SHP77 (cell line): ENCODE results near the gene NUDT3.
A peak's percentile ranks its signal among the peaks of the same experiment; 100 is the strongest.
"Not testable (repeated sequence)": the region's sequence is repeated elsewhere in the genome, so short reads cannot be mapped to it uniquely, and the experiment has no call there.

Experiments
- DNase-seq, 2 experiments: peaks; one replicate each; lab custom pipeline; 2025; lab: John Stamatoyannopoulos, UW

The NUDT3 gene

DNA sequence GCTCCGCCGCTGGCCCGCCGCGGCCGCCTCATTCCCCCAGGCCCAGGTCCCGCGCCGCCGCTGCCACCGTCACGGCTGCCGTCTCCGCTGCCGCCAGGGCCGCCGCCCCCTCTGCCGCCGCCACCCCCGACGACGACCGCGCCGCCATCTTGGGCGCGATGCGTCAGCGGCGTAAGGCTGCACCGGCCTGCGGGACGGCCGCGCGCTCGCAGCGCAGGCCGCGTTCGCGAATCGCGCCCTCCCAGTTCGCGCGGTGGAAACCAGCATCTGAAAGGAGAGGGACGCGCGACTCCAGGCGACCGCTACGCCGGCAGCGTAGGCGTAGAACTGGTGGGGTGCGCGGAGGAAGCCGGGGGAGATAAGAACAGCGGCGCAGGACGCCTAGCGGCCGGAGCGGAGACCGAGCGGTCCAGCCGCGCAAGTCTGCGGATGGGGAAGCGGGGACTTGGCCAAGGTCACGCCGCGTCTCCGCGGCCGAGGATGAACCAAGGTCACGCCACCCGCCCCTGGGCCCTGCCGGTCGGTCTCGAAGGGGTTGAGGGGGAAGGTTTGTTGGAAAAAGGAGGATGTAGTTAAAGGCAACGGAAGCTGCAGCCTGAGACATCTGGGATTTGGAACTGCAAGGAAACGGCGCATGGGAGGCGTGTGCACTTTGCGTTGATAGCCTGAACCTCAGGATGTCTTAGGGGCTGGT lies at the start of gene NUDT3:
Gene NUDT3 (minus strand): TSS at position 173 of the 694 bp plus-strand sequence. CDS start 307 bp downstream, outside the sequence.
- peak; percentile 88 to 89 for DNase-seq

DNA sequence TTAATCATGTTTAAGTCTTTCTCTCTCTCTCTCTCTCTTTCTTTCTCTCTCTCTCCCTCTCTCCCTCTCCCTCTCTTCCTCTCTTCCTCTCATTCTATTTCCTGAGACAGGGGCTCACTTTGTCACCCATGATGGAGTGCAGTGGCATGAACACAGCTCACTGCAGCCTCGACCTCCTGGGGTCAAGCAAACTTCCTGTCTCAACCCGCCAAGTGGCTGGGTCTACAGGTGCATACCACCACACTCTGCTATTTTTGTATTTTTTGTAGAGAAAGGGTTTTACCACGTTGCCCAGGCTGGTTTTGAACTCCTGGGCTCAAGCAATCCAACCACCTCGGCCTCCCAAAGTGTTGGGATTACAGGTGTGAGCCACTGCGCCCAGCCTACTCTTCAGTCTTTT lies 49.1 kb upstream of the NUDT3 start:
- DNase-seq: no peak

DNA sequence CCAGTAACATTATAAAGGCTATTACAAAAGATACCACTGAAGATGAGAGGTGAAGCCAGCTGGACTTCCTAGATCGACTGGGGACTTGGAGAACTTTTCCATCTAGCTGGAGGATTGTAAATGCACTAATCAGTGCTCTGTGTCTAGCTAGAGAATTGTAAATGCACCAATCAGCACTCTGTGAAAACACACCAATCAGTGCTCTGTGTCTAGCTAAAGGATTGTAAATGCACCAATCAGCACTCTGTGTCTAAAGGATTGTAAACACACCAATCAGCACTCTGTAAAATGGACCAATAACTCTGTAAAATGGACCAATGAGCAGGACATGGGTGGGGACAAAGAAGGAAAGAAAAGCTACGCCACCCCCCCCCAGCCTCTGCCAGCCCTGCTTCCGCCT lies 47.0 kb upstream of the NUDT3 start:
- DNase-seq: no peak

DNA sequence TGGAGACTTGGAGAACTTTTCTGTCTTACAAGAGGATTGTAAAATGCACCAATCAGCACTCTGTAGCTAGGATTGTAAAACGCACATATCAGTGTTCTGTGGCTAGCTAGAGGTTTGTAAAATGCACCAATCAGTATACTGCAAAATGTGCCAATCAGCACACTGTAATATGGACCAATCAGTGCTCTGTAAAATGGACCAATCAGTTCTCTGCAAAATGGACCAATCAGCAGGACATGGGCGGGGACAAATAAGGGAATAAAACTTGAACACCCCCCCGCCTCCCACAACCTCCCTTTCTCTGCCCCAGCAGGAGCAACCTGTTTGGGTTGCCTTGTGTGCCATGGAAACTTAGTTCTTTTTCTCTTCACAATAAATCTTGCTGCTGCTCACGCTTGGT lies 46.2 kb upstream of the NUDT3 start:
- no peak for DNase-seq

DNA sequence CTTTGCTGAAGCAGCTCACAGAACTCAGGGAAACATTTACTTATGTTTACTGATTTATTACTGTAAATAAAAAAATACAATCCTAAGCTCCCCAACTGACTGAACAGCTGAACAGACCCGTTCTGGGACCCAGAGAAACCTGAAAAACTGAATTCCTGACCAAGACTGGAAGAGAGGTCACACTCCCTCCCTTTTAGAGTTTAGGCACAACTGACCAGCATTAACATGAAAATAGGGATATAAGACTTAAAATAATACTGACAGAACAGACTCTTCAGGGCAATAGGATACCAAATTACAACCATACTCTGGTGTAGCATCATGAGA lies 45.1 kb upstream of the NUDT3 start:
- DNase-seq: no peak

DNA sequence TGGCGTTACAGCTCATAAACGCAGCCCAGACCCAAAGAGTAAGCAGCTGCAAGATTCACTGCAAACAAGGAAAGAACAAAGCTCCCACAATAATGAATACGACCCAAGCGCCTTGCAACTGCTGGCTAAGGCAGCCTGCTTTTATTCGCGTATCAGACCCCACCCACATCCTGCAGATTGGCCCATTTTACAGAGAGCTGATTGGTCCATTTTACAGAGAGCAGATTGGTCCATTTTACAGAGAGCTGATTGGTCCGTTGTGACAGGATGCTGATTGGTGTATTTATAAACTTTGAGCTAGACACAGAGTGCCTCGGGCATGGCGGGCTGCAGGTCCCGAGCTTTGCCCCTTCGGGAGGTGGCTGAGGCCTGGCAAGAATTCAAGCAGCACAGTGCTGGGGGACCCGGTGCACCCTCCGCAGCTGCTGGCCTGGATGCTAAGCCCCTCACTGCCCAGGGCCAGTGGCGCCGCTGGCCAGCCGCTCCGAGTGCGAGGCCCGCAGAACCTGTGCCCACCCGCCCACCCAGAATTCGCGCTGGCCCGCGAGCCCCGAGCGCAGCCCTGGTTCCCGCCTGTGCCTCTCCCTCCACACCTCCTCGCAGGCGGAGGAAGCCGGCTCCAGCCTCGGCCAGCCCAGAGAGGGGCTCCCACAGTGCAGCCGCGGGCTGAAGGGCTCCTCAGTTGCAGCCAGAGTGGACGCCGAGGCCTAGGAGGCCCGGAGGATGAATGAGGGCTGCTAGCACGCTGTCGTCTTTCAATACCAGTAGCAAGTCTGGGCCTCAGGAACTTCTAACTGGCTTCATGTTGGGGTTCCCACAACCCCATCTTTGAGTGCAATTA lies 44.6 kb upstream of the NUDT3 start:
- no peak for DNase-seq

DNA sequence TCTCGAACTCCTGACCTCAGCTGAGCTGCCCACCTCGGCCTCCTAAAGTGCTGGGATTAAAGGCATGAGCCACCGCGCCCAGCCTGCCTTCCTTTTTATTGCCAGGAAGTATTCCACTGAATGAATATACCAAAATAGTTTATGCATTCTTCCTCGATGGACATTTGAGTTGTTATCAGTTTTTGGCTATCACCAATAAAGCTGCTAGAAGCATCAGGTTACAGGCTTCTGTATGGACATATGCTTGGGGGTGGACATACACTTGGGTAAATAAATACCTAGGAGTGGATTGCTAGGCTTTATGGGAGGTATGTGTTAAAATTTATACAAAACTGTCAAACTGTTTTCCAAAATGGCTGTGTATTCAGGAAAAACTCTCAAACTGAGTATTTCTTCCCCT lies 43.4 kb upstream of the NUDT3 start:
- DNase-seq: no peak

DNA sequence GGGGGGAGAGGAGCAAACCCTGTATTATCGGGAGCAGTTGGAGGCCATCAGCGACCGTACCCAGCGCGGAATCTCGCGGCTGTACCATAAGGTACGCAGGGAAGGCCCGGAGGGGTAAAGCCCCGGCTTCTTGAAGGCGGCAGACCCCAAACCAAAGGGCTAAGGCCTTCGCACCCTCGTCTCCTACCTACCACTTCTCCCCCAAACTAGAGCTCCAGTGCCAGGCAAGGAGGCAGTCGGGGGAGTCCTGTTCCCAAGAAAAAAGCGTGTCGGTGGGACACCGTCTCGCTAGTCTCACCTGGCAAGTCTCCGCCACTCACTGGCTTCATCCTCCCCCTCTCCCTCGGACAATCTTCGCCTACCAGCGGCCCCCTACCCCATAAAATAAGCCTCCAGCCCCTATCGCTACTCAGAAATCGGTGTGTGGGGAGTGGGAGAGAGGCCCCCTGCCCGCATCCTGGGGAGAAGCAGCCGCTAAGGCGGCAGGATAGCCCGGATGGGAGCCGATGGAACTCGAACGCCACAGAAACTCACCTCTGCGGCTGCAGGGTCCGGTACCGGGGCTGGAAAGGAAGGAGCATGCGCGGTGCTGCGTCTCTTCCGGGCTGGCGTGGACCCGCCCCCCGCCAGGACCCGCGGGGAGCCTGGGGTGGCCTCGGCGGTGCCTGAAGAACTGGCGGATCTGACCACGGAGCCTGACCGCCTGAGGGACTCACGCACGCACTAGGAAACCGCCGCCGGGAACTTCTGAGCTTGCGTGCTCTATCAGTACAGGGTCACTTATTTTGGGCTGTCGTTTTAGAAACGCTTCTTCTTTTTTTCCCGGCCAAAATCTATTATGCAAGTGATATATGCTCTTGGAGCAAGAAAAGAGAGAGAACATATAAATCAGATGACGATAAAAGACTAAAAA lies 33.3 kb upstream of the NUDT3 start, which contains the start of gene RPS10:
Gene RPS10 (minus strand): TSS at position 572 of the 913 bp plus-strand sequence. CDS start 848 bp downstream, outside the sequence.
- peak; percentile 85 to 91 for DNase-seq

DNA sequence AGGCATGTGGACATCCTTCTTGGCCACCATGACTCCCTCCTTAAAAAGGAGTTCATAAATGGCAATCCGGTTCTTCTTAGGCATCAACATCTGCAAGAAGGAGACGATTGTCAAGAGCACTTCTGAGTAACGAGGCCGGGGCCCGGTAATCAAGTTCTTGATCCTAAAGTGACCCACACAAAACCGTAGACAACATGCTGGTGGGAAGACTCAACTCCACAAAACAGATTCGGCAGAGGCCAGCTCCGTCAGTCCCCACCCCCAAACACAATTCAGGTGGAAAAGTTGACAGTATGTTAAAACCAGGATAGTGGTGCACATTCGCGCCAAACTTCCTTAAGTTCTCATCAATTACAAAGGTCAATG lies 32.6 kb upstream of the NUDT3 start:
- no peak for DNase-seq

DNA sequence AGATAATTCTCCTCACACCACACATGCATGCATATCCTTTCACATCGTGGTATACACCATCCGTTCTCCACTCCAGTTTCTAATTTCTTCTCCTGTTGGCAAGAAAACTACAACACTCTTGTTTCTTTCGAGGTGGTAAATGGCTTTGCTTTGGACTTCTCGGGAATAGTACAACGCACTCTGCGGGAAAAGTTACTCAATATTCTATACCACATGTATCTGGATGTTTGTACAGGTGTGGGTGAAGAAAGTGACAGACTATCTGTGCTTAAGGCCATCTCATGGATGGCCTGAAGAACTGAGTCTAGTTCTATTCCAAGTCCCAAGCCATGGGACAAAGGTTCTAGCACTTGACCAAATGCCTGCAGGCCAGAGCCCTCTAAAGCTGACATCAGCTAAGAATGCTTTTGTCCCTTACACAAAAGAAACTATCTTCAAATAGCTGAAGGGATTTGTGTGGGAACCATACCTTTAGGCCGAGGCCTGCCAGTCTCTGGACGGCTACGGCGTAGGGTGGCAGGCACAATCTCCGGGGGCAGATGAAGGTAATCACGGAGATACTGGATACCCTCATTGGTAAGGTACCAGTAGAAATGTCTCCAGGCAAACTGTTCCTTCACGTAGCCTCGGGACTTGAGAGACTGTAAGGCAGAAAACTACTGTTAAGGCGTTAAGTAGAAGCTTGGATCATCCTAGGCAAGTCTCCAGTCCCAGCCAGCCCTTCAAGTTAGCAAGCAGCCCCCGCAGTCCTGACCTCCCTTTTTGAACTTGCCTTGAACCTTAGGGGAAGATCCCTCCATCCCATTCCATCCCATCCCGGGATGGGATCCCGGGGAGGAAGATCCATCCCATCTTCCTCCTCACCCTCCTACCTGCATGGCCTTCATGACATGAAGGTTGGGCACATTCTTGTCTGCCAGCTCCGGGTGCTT lies 32.0 kb upstream of the NUDT3 start:
- DNase-seq: no peak

DNA sequence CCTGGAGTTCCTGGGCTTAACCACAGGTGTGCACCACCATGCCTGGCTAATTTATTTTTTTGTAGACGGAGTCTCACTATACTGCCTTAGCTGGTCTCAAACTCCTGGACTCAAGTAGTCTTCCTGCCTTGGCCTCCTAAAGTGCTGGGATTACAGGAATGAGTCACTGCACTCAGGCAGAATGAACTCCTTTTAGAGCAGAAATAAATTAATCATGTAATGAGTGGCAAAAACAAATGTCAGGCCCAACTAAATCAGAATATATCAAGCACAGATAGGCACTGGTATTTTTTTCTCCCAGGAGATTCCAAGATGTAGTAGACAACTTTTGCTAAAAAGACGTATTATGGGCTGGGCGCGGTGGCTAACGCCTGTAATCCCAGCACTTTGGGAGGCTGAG lies 30.8 kb upstream of the NUDT3 start:
- no peak for DNase-seq

DNA sequence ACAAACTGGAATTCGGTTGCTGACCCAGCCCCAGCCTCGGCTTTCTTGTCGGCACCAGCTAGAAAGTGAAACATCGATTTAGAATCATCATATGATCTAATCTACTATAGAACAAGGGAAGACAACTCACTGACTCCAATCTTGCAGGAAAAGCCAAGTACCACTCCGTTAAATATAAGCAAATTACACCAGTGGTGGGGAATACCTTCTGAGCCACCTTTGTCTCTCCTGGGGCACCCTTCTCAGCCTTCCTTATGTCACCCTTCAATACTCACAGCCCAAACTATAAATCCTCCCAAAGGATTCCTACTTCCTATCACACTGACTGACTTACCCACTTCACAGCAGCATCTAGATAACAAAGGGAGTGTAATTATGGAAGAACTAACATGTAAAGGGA lies 25.9 kb upstream of the NUDT3 start:
- no peak for DNase-seq

DNA sequence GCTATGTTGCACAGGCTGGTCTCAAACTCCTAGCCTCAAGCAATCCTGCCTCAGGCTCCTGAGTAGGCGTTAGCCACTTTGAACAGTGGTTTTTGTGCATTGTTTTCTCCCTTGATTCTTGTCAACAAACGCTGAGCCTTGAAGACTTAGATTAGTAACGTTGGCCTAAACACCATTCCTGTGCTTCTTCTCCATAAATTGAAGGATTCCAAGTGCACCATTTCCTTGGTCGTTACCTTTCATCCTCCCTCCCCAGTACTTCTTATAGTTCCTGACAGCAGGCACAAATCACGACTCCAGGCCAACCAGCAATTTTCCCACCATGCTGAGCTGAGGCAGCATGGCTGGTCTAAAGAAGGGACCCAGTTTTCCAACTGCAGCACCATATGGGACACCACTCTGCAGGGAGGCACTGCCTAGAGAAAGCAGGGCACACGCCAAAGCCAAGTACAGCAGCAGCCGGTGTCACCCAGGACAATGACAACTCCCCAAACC lies 24.5 kb upstream of the NUDT3 start:
- no peak for DNase-seq

DNA sequence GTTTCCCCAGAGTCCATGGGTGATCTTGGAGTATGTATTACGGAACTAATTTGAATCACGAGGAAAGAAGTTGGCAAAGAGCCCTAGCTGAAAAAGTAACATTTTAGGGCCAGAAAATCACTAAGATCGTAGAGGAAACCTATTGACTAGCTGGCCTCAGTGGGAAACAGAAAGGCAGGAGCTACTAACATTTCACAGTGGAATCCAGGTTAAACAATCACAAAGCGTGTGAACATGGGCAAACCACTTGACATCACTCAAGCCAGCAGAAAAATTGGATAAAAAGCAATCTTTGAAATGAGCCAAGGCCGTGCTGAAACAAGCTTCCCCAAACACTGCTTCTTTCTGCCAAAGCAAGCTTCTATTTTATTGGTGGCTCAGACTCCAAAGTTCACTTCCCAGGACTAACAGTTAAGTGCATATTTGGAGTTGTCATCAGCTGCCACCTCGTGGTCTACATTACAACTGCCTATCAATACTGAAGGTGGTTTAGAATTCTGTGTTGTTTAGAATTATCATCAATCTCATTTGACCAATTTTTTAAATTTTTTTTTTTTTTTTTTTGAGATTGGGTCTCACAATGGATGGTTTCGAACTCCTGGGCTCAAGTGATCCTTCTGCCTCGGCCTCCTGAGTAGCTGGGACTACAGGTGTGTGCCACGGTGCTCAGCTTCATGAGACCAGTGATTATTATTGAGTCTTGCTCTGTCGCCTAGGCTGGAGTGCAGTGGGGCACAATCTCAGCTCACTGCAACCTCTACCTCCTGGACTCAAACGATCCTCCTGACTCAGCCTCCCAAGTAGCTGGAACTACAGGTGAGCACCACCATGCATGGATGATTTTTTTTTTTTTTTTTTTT lies 22.8 kb upstream of the NUDT3 start:
- DNase-seq: peak in 1 of 2 experiments; percentile 12

DNA sequence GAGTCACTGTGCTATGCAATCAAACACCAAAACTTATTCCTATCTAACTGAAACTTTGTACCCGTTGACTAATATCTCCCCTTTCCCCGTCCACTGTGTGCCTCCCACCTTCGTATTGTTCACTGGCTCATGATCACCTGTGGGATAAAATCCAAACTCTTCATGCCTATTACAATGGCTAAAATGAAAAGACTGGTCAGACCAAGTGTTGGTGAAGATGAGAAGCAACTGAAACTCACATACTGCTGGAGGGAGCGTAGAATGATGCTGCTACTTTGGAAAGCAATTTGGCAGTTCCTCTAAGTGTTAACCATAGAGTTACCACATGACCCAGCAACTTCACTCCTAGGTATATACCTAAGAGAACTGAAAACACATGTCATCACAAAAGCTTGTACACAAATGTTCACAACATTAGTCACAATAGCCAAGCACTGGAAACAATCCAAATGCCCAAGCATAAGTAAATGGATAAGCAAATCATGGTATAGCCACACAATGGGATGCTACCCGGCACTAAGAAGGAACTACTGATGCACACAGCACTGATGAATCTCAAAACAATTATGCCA lies 20.3 kb upstream of the NUDT3 start:
- DNase-seq: no peak

DNA sequence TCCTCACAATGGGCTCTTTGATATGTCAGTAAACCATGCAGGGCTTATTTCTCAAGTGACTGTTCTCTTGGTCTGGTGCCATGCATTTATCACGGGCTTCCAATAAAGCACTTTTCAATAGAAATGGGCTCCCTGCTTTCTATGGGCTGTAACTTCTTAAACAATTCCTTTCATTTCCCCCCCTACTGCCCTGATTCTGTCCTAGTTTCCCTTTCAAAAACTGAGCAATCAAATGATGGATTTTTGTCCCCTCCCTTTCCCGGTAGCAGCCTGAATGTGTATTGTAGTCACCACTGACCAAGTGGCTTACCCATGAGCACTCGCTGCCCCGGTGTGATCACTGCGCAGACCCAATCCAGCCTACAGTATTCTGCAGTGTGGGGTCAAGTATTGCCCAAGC lies 19.5 kb upstream of the NUDT3 start:
- DNase-seq: no peak

DNA sequence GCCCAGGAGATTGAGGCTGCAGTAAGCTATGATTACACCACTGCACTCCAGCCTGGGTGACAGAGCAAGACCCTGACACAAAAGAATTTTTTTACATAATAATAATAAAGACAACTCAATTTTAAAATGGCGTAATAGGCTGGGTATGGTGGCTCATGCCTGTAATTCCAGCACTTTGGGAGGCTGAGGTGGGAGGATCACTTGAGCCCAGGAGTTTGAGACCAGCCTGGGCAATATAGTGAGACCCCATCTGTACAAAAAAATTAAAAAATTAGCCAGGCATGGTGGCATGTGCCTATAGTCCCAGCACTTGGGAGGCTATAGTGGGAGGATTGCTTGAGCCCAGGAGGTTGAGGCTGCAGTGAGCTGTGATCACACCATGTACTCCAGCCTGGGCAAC lies 15.4 kb upstream of the NUDT3 start:
- DNase-seq: not testable (repeated sequence)

DNA sequence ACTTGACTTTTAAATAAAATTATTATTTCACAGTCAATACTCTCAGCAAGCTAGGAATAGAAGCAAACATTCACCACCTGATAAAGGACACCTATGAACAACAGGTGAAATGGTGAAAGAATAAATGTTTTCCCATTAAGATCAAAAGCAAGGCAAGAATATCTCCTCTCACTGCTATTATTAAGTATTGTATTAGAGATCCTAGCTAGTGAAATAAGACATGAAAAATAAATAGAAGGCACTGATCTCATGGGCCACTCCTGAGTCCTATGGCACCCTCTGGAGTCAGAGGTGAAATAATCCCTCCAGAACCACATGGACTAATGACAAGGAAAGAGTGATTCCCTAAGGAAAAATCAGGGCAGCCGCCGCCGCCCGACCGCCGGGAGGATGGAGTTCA lies 4.0 kb upstream of the NUDT3 start:
- no peak for DNase-seq

DNA sequence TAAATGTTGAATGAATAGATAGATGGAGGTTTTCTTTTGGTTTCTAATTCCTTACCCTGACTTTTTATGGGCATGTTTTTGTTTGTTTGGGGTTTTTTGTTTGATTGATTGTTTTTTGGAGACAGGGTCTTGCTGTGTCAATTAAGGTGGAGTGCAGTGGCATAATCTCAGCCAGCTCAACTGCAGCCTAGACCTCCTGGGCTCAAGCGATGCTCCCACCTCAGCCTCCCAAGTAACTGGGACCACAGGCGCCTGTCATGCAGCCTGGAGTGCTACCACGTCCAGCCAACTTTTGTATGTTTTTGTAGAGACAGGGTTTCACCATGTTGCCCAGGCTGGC lies 1.5 kb upstream of the NUDT3 start:
- no peak for DNase-seq
